GM23338 (cell line): Measurements from ENCODE around the gene SUV39H2. TPM values are rescaled to one million over a fixed set of nuclear protein-coding genes. Genes with fewer than 3 reads are reported as not detected.

ENCODE experiments used
- ATAC-seq: fragments of 200-7000 bp; cut with Tn5 transposase; 3 replicates; pipeline ENCODE4 v1.9.1; 2020
- DNase-seq: peaks from one replicate; pipeline ENCODE4 v3.0.0-alpha.2; 2015; ENCODE audit warnings: low spot score
- H2AFZ ChIP-seq: fragments of 200-600 bp; sonication (generic); 2 replicates; pipeline ENCODE4 v1.8.0; 2016; ENCODE audit warnings: antibody characterized with exemption, mild to moderate bottlenecking, moderate library complexity
- H3F3A ChIP-seq: fragments of 200-600 bp; sonication (generic); replicated peaks from 2 replicates; pipeline ENCODE4 v1.8.0; 2017; ENCODE audit warnings: antibody characterized with exemption, mixed run types, low read depth
- H3K27ac ChIP-seq: fragments of 200-600 bp; sonication (generic); 2 replicates; pipeline ENCODE4 v1.6.1; 2016; ENCODE audit warnings: low read depth
- H3K27me3 ChIP-seq: fragments of 200-600 bp; sonication (generic); 2 replicates; pipeline ENCODE4 v1.8.0; 2016; ENCODE audit warnings: mild to moderate bottlenecking, mixed run types, moderate library complexity; ENCODE audit not compliant: insufficient read depth
- H3K36me3 ChIP-seq: fragments of 200-600 bp; sonication (generic); 2 replicates; pipeline ENCODE4 v1.8.0; 2016; ENCODE audit warnings: mild to moderate bottlenecking; ENCODE audit not compliant: insufficient read depth
- H3K4me1 ChIP-seq: fragments of 200-600 bp; sonication (generic); 2 replicates; pipeline ENCODE4 v1.8.0; 2016; ENCODE audit warnings: mild to moderate bottlenecking, moderate library complexity; ENCODE audit not compliant: insufficient read depth
- H3K4me2 ChIP-seq: fragments of 200-600 bp; sonication (generic); 2 replicates; pipeline ENCODE4 v1.7.1; 2017; ENCODE audit warnings: mixed run types
- H3K4me3 ChIP-seq: fragments of 200-600 bp; sonication (generic); 2 replicates; pipeline ENCODE4 v1.6.1; 2016; ENCODE audit warnings: mixed run types
- H3K79me2 ChIP-seq: fragments of 200-600 bp; sonication (generic); replicated peaks from 2 replicates; pipeline ENCODE4 v1.8.0; 2017; ENCODE audit warnings: mild to moderate bottlenecking; ENCODE audit not compliant: insufficient read depth
- H3K9me2 ChIP-seq: fragments of 200-600 bp; sonication (generic); 2 replicates; pipeline ENCODE4 v1.8.0; 2017; ENCODE audit not compliant: insufficient read depth
- H4K20me1 ChIP-seq: fragments of 200-600 bp; sonication (generic); replicated peaks from 2 replicates; pipeline ENCODE4 v1.8.0; 2017; ENCODE audit warnings: mild to moderate bottlenecking; ENCODE audit not compliant: insufficient read depth
- H3K27ac Mint-ChIP-seq: 2 replicates; pipeline ENCODE4 v1.8.0; 2020; ENCODE audit warnings: inconsistent platforms, mild to moderate bottlenecking, moderate library complexity, mixed read lengths
- H3K27me3 Mint-ChIP-seq: 3 replicates; pipeline ENCODE4 v1.8.0; 2022; ENCODE audit warnings: low read depth, mild to moderate bottlenecking, moderate library complexity, mixed read lengths, inconsistent platforms; ENCODE audit not compliant: insufficient read depth, poor library complexity
- H3K36me3 Mint-ChIP-seq: 3 replicates; pipeline ENCODE4 v1.8.0; 2021; ENCODE audit warnings: low read depth, mild to moderate bottlenecking, inconsistent platforms, moderate library complexity, mixed read lengths
- H3K4me1 Mint-ChIP-seq: 3 replicates; pipeline ENCODE4 v1.8.0; 2020; ENCODE audit warnings: mild to moderate bottlenecking, inconsistent platforms, mixed read lengths
- H3K4me3 Mint-ChIP-seq: 3 replicates; pipeline ENCODE4 v1.8.0; 2021; ENCODE audit warnings: moderate library complexity, mild to moderate bottlenecking, inconsistent platforms, mixed read lengths
- H3K9me3 Mint-ChIP-seq: 3 replicates; pipeline ENCODE4 v1.8.0; 2020; ENCODE audit warnings: moderate library complexity, mild to moderate bottlenecking, inconsistent platforms, mixed read lengths
- CREB1 ChIP-seq: fragments of 250-450 bp; sonication (Bioruptor Pico); IDR thresholded peaks from 2 replicates; pipeline ENCODE4 v1.5.0; 2020; ENCODE audit warnings: low read depth, mild to moderate bottlenecking, moderate library complexity
- EZH2 ChIP-seq: fragments of 200-600 bp; sonication (generic); IDR thresholded peaks from one replicate; pipeline ENCODE4 v1.8.0; 2017; ENCODE audit warnings: antibody characterized with exemption, mild to moderate bottlenecking, low read depth; ENCODE audit not compliant: unreplicated experiment
- JUNB ChIP-seq: IDR thresholded peaks from one replicate; pipeline ENCODE4 v1.6.1; 2016; ENCODE audit warnings: antibody characterized with exemption; ENCODE audit not compliant: unreplicated experiment
- NANOG ChIP-seq: IDR thresholded peaks from 2 replicates; pipeline ENCODE4 v1.6.1; 2016; ENCODE audit warnings: antibody characterized with exemption, borderline replicate concordance
- POLR2AphosphoS5 ChIP-seq: IDR thresholded peaks from 2 replicates; pipeline ENCODE4 v1.6.1; 2016; ENCODE audit warnings: antibody characterized with exemption, low read depth
- STAT1 ChIP-seq: IDR thresholded peaks from one replicate; pipeline ENCODE4 v1.6.1; 2016; ENCODE audit warnings: antibody characterized with exemption; ENCODE audit not compliant: unreplicated experiment
- ZNF114 ChIP-seq: fragments of 250-450 bp; sonication (Bioruptor Pico); IDR thresholded peaks from 2 replicates; pipeline ENCODE4 v1.5.0; 2020; ENCODE audit warnings: mild to moderate bottlenecking, moderate library complexity
- ZNF331 ChIP-seq: fragments of 250-450 bp; sonication (Bioruptor Pico); IDR thresholded peaks from 2 replicates; pipeline ENCODE4 v1.5.0; 2020; ENCODE audit warnings: low read depth, mild to moderate bottlenecking, moderate library complexity
- ZNF462 ChIP-seq: fragments of 250-450 bp; sonication (Bioruptor Pico); IDR thresholded peaks from 2 replicates; pipeline ENCODE4 v1.5.0; 2020; ENCODE audit warnings: mild to moderate bottlenecking, moderate library complexity
- polyA plus RNA-seq: library from polyadenylated mRNA; unstranded; fragments of >200 nt; fragmentation: Nextera tagmentation; extraction: Ambion mirVana; gene quantifications from 2 replicates; pipeline ENCODE4 v1.2.1, GENCODE V29; 2016
- total RNA-seq: library from RNA; depleted of rRNA; stranded (reverse); fragments of >200 nt; shearing (Covaris generic); gene quantifications from 2 replicates; pipeline ENCODE4 v1.2.3, GENCODE V29; 2014

SUV39H2 gene
- total and polyA plus RNA-seq, 2 experiments from 2014 or later, result 33.3 to 59.1 TPM

GRCh38 chr10:14909101-14909500, 30.4 kb downstream of the SUV39H2 start (continued):
- TF ChIP-seq ZNF462 (CRISPR knock-in tag) (no peak), EZH2 (no peak), STAT1 (no peak), ZNF114 (CRISPR knock-in tag) (no peak), POLR2AphosphoS5 (no peak)

GRCh38 chr10:14910953-14911352, 32.3 kb downstream of the SUV39H2 start:
- H3K9me3 Mint-ChIP-seq, result peaks cover 45% of the 10 kb centered on the region; the same call in 2 of the 3 replicates
- H3K27ac Mint-ChIP-seq, result no peak overlapping the region
- Histone ChIP-seq H3K4me1 (no peaks in the 10 kb centered on the region), H3K36me3 (peaks cover 26% of the 10 kb centered on the region), H4K20me1 (0 out of 2 replicates have a peak, but pooled peaks cover 4% of the 10 kb centered on the region), H3K4me3 (no peak overlapping the region), H3K79me2 (no peaks in the 10 kb centered on the region), H3K9me2 (no peaks in the 10 kb centered on the region), H3K27me3 (no peaks in the 10 kb centered on the region), H2AFZ (no peak overlapping the region), H3K27ac (no peak overlapping the region), H3K4me2 (no peak overlapping the region), H3F3A (no peaks in the 10 kb centered on the region)
- TF ChIP-seq POLR2AphosphoS5 (no peak), ZNF114 (CRISPR knock-in tag) (no peak), STAT1 (no peak), NANOG (no peak), ZNF331 (no peak), CREB1 (CRISPR knock-in tag) (no peak), JUNB (no peak), ZNF462 (CRISPR knock-in tag) (no peak)
- no peak overlapping the region for H3K4me3 Mint-ChIP-seq
- H3K36me3 Mint-ChIP-seq, result peaks cover 99% of the 10 kb centered on the region
- peaks cover 3% of the 10 kb centered on the region; the same call in 1 of the 3 replicates for H3K4me1 Mint-ChIP-seq
- DNase-seq (no peak), ATAC-seq (no peak)
- H3K27me3 Mint-ChIP-seq, result no peaks in the 10 kb centered on the region
